WERI-Rb-1 (cell line): ENCODE measurements around the gene GRIPAP1.
A peak's percentile ranks its signal among the peaks of the same experiment; 100 is the strongest.

Experiments
- DNase-seq: peaks from one replicate; pipeline ENCODE4 v3.0.0-alpha.2; 2020
- H3K27ac ChIP-seq: fragments of 250-450 bp; sonication (Bioruptor Pico); 2 replicates; pipeline ENCODE4 v1.5.1; 2020; ENCODE audit warnings: mild to moderate bottlenecking, moderate library complexity
- H3K27me3 ChIP-seq: fragments of 250-450 bp; sonication (Bioruptor Pico); 2 replicates; pipeline ENCODE4 v1.5.1; 2021; ENCODE audit warnings: mild to moderate bottlenecking, low read depth, moderate library complexity; ENCODE audit not compliant: insufficient read depth, severe bottlenecking
- H3K36me3 ChIP-seq: fragments of 250-450 bp; sonication (Bioruptor Pico); 2 replicates; pipeline ENCODE4 v1.5.1; 2020; ENCODE audit warnings: mild to moderate bottlenecking, moderate library complexity
- H3K4me3 ChIP-seq: 2 replicates; pipeline ENCODE4 v1.5.1; 2011; ENCODE audit warnings: low read depth, mild to moderate bottlenecking, control low read depth, low read length
- H3K9me3 ChIP-seq: fragments of 250-450 bp; sonication (Bioruptor Pico); 2 replicates; pipeline ENCODE4 v1.5.1; 2021; ENCODE audit warnings: mild to moderate bottlenecking, moderate library complexity; ENCODE audit not compliant: severe bottlenecking
- TF ChIP-seq, protein P1 (sequence below): IDR thresholded peaks from 2 replicates; pipeline ENCODE4 v1.5.1; 2011; ENCODE audit warnings: low read depth, mild to moderate bottlenecking, control low read depth, inconsistent platforms, low read length

Gene GRIPAP1

DNA sequence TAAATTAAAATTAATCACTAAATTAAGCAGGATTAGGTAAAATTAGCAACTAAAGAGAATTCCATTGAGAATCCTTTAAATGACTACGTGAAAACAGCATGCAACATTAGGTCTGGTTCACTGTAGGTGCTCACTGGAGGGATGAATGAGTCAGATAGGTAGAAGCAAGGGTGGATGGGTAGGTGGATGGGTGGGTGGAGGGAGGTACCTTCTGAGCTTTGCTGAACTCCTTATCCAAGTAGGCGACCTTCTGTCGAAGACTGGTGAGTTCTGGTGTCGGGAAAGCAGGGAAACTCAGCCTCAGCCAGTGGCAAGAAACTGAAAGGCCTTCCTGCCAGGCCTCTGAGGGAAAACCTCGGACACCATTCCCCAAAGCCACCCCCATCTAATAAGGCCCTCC, 3.0 kb downstream of the GRIPAP1 start:
- DNase-seq: no peak
- Histone ChIP-seq H3K4me3 (no peak overlapping the region), H3K27me3 (peaks cover 4% of the 10 kb centered on the region), H3K27ac (no peak overlapping the region), H3K9me3 (no peaks in the 10 kb centered on the region), H3K36me3 (peaks cover 18% of the 10 kb centered on the region)
- TF ChIP-seq, protein P1, sequence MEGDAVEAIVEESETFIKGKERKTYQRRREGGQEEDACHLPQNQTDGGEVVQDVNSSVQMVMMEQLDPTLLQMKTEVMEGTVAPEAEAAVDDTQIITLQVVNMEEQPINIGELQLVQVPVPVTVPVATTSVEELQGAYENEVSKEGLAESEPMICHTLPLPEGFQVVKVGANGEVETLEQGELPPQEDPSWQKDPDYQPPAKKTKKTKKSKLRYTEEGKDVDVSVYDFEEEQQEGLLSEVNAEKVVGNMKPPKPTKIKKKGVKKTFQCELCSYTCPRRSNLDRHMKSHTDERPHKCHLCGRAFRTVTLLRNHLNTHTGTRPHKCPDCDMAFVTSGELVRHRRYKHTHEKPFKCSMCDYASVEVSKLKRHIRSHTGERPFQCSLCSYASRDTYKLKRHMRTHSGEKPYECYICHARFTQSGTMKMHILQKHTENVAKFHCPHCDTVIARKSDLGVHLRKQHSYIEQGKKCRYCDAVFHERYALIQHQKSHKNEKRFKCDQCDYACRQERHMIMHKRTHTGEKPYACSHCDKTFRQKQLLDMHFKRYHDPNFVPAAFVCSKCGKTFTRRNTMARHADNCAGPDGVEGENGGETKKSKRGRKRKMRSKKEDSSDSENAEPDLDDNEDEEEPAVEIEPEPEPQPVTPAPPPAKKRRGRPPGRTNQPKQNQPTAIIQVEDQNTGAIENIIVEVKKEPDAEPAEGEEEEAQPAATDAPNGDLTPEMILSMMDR: no peak

- Histone ChIP-seq H3K27ac (no peak overlapping the region), H3K9me3 (no peaks in the 10 kb centered on the region), H3K36me3 (peaks cover 19% of the 10 kb centered on the region), H3K4me3 (no peak overlapping the region), H3K27me3 (no peaks in the 10 kb centered on the region)
- TF ChIP-seq, protein P1: peak; percentile 36; the same call in 1 of the 2 replicates
- DNase-seq: peak; percentile 20
Measured at GRCh38 chrX:48998391-48998790, 3.7 kb downstream of the GRIPAP1 start.

GRCh38 chrX:48997865-48998264, 4.2 kb downstream of the GRIPAP1 start:
- H3K36me3 ChIP-seq: peaks cover 22% of the 10 kb centered on the region
- DNase-seq: no peak
- H3K9me3 ChIP-seq: no peaks in the 10 kb centered on the region
- TF ChIP-seq, protein P1: no peak
- no peak overlapping the region for H3K4me3 ChIP-seq
- no peaks in the 10 kb centered on the region for H3K27me3 ChIP-seq
- peak overlapping the region; percentile 63 for H3K27ac ChIP-seq

- TF ChIP-seq, protein P1: no peak
- H3K36me3 ChIP-seq: peaks cover 22% of the 10 kb centered on the region
- no peak for DNase-seq
Measured at GRCh38 chrX:48997455-48997854, 4.6 kb downstream of the GRIPAP1 start.

DNA sequence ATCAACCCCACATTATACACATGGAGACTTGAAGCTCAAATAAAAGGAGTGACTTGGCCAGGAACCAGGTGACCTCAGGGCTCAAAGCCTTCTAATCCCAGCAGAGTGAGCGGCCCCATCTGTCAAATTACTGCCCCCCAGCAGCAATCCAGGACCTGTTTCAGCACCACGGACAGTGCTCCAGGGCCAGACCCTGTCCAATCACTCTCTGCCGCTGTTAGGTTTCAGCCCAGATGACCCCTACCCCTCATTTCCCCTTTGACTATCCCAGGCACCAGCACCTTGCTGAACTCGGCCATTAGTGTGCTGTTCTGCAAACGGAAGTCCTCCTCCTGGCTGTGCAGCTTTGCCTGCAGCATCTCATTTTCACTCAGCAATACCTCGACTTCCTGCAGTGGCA, 5.1 kb downstream of the GRIPAP1 start:
- TF ChIP-seq, protein P1: no peak
- Histone ChIP-seq H3K27me3 (no peaks in the 10 kb centered on the region), H3K27ac (peak overlapping the region; percentile 63), H3K4me3 (no peak overlapping the region), H3K36me3 (peaks cover 22% of the 10 kb centered on the region), H3K9me3 (no peaks in the 10 kb centered on the region)
- DNase-seq: peak; percentile 49

More at GRCh38 chrX:48997455-48997854, 4.6 kb downstream of the GRIPAP1 start:
- Histone ChIP-seq H3K9me3 (no peaks in the 10 kb centered on the region), H3K4me3 (no peak overlapping the region), H3K27me3 (no peaks in the 10 kb centered on the region), H3K27ac (peak overlapping the region; percentile 63)

GRCh38 chrX:48992341-48992740, 9.7 kb downstream of the GRIPAP1 start:
- Histone ChIP-seq H3K9me3 (no peaks in the 10 kb centered on the region), H3K36me3 (peaks cover 27% of the 10 kb centered on the region), H3K27ac (peak overlapping the region; percentile 66), H3K27me3 (no peaks in the 10 kb centered on the region), H3K4me3 (no peak overlapping the region)
- DNase-seq: peak; percentile 68
- TF ChIP-seq, protein P1: no peak
